Stimulated activated CD4-positive, alpha-beta T cell treated with anti-CD3 and anti-CD28 coated beads, Interleukin-4, amount 100 ng/mL, for 48 hours (primary cell): Measurements from ENCODE around the gene HK3.

Source experiments
- DNase-seq, 2 donors: peaks; one replicate each; pipeline ENCODE4 v3.0.0-alpha.2; 2020; ENCODE audit warnings: low read depth in 2 of 2

Gene HK3

DNA sequence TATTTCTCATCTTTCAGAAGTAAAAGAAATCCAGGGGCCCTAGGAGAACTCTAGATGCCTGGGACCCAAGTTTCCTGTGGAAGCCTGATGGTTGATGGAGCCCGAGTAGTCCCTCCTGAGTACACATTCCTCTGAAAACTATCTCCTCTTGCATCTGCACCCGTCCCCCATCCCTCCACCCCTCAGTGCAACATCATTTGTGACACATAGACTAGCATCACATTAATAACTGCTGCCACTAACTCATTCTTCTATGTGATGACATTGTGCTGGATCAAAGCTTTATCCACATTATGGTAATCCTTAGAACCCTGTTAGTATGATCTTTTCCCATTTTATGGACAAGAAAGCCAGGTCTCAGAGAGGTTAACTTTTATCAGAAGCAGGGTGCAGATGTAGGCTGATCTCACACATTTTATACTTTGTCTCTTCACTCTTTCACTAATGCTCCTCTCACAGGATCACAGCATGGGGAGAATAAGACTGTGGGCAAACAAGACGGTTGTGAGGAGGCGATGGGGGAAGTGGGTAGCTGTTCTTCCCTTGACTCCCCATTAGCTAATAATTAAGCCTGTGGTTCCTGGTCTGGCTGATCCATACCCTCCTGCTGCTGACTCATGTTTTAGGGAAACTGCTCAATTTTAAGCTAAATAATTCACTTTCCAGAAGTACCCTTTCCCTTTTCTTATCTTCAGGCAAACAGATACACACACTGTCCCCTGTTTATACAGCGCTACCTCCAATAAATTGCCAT is 3.9 kb upstream of the HK3 start:
- no peak for DNase-seq

DNA sequence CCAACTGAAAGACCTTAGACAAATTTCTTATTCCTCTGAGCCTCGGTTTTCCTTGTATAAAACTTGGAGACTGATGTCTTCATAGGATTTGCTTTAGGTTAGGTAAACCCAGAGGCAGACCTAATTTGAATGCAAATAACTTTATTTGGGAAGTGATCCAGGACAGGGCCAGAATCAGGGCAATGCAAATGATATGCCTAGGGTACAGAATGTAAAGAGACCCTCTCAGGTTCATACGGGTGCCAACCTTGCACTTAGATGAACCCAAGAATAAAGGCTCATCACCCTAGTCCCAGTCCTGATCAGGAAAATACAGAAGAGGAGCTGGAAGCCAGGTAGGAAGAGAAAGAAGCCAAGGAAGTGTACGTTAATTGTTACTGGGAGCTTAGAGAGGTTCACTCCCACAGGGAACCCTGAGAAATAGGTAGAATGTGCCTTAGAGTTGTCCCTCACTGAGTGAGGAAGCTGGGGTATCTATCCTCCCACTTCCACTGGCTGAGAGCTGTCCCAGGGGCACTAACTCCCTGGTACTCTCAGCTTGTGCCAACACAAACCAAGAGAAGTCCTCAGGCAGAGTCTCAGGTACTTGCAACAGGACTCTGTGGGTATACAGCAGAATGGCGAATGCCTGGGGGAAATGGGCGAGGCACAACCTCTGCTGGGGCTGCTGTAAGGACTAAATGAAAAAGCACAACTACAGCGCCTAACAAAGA is 3.1 kb upstream of the HK3 start:
- no peak for DNase-seq

DNA sequence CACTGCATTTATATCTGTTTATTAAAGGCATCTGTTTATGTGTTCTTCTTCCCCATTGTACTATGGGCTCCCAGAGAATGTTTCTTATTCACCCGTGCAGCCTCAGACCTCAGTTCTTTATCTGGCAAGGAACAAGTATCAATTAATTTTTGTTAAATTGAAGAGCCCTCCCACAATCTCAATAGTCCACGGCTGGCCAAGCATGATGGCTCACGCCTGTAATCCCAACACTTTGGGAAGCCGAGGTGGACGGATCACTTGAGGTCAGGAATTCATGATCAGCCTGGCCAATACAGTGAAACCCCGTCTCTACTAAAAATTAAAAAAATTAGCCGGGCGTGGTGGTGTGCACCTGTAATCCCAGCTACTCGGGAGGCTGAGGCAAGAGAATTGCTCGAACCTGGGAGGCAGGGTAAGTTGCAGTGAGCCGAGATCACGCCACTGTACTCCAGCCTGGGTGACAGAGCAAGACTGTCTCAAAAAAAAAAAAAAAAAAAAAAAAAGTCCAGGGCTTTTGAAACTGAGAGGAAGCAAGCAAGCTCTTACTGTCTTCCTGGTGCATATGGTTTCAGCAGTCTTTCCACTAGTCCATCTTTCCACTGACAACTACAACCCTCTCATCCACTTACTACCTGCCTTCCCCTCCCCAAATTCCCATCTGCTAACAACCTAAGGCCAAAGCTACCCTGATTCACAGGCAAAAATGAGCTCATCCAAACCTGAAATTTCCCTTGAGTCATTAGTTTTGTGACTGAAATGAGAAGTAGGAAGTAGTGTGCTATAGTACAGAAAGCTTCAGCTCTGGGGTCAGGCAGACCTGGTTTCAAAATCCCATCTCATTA is 2.3 kb upstream of the HK3 start:
- DNase-seq: peak in 1 of 2 donors; percentile 20

DNA sequence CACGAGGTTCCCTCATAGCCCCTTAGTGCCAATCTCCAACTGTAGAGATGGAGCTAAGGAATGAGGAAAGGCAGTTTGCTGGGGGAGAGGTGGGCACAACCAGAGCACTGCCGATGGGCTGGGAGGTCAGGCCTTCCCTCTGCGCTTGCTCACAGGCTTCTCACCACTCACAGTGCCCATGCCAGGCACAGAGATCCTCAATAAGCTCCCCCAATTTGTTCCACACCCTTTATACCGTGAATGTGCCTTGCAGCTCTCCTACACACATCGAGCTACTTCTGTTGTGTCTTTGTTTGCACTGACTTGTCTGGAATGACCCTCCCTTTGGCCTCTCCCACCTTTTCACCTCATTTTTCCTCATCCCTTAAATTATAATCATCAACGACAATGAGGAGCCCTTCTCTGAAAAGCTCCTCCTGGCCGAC is 1.6 kb upstream of the HK3 start:
- no peak for DNase-seq

DNA sequence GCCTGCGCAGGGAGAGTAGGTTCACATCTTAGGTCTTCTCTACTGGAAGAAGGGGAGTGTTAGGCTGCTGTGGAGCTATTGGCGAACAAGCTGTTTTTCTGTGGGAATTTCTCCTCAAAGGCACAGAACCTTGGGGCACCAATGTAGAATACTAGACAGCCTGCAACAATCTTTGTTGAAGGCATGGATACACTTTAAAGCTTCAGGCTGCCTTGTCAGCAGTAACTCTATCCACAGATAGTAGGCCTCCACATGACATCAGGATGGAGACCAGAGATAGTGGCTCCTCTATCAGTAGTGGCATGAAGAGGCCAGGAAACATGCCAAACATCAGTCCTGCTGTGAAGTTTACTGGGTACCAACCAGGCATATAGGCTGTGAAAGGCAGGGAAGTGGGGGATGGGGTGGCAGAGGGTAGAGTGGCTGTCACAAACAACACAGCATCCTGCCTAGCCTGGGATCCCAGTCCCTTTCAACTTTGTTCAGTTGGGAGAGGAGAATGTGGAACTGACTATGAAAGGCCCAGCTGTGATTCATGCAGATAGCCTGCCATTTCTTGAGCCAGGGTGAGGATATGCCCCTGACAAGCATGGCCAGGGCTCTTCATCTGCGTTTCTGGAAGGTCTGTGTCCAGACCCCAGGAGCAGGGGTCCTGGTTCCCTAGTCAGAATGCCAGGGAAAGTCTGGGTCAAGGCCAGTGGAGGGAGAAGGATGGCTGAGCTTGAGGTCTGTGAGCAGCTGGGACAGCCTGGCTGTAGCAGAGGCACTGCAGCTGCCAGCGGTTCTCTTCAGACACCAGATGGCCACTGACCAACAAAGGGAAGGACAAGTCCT is 1.0 kb upstream of the HK3 start:
- DNase-seq: no peak

DNA sequence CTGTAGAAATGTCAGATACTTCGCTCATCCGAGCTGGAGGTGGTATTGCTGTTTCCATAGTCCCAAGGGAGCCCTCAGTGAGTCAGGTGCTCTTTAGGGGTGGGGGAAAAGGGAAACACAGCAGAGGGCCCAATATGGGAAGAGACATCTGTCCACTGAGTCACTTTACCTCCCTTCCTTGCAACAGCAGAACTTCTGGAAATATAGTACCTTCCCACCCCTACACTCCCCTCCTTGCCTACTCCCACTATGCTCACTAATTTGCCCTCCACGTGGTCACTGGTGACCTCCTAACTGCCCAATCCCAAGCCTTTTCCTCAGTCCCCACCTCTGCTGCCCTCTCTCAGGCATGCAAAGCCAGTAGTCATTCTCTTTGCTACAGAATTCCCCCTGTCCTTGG is 1.9 kb downstream of the HK3 start:
- no peak for DNase-seq

DNA sequence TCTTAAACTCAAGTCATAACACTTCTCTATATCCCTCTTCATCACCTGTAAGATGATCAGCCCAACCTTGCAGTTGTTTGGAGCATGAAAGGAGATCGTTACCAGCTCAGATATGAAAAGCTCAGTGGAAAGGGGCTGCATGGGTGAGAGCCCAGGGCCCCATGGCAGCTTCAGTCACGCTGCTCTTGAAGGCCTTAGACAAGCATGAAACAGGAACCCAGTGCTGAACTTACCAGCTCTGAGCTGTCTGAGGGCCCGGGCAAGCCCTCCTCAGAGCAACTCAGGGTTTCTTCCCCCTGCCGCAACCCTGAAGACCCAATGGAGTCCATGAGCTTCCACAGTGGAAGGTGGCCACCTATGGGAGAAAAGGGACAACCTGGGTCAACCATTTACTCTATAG is 3.3 kb downstream of the HK3 start:
- no peak for DNase-seq

DNA sequence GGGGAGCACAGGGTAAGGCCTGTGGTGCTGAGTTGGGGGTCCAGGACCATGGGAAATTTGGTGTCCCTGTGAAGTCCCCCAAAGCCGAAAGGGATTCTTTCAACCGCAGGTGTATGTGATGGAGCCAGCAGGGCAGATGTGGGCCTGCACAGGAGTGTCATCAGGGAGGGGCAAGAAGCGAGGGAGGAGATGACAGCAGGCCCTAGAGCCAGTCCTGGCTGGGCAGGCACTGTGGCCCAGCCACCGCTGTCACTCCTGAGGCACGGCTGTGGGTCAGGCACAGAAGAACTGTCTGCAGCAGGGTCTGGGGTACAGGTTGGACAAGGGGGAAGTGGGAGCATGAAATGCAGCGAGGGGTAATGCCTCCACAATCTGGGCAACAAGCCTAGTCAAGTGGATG is 4.8 kb downstream of the HK3 start:
- DNase-seq: no peak

DNA sequence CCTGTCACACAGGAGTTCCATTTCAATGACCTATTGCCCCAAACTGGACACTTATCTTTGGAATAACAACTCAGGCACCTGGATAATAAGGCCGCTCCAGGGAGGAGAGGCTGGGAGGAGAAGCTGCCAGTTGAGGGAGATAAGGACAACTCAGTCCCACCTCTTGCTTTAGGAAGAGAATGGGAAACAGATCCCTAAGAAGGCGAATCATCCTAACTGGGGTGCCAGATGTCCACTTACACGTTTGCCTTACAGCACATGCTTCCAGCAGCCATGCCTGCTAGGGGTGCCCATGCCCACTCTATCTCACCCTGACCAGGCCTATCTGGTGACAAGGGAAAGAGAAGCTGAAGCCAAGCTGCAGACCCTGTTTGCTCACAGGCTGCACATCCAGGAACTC is 6.5 kb downstream of the HK3 start:
- no peak for DNase-seq

DNA sequence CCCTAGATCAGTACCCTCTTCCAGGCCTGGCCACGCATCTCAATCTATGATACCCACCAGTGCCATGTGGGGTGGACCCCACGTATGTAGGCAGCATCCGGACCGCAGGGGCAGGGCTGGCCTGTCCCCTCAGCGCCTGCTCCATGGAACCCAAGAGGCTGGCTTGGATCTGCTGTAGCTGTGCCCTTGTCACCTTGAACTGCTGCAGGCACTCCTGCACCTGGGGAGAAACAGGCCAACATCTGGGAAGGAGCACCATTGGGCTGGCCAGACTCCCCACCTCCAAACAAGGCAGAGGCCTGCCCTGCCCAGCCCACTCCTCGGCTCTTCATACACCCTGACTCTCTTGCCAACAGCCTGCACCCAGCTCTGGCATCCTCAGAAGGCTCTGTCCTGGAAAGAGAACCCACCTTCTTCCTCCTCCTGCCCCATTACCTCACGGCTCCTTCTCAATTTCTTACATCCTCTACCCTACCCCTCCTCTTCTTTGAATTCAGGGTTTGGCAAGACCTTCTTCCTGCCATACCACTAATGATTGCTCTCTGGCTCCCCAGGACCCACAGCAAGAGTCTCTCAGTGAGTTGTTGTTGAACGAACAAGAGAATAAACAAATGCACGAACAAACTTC is 7.7 kb downstream of the HK3 start:
- no peak for DNase-seq

DNA sequence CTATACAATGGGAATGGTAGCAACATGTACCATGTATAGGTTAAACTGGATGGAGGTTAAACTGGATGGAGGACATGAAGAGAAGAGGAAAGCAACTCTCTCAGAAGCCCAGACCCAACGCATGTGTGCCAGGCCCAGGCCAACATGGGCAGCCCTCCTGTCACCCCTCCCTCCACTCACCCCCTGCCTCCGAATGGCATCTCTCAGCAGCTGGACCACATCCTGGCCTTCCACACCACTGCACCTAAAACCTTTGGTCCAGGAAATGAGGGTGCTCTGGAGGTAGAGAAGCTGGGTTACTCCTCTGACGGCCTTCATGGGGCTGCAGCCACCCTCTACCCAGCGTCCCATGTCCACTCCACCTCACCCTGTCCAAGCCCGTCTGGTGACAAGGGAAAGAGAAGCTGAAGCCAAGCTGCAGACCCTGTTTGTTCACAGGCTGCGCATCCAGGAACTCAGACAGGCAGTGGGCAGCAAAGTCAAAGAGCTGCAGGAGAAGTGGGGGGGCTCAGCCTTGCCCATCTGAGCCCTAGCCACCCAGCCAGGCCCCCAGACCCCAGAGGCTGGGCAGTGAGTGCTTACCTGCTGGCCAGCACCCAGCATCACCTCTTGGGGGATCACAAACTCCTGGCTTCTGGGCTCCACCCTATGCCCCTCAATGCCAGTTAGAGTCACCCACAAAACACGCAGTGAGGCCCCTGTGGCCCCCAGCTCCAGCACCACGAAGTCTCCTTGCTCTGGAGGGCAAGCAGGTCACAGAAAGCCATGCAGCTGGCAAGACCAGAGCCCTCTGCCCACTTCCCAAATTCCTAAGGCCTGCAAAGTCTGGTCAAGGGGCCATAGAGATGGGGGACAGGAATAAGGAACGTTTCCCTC is 8.5 kb downstream of the HK3 start:
- DNase-seq: no peak

DNA sequence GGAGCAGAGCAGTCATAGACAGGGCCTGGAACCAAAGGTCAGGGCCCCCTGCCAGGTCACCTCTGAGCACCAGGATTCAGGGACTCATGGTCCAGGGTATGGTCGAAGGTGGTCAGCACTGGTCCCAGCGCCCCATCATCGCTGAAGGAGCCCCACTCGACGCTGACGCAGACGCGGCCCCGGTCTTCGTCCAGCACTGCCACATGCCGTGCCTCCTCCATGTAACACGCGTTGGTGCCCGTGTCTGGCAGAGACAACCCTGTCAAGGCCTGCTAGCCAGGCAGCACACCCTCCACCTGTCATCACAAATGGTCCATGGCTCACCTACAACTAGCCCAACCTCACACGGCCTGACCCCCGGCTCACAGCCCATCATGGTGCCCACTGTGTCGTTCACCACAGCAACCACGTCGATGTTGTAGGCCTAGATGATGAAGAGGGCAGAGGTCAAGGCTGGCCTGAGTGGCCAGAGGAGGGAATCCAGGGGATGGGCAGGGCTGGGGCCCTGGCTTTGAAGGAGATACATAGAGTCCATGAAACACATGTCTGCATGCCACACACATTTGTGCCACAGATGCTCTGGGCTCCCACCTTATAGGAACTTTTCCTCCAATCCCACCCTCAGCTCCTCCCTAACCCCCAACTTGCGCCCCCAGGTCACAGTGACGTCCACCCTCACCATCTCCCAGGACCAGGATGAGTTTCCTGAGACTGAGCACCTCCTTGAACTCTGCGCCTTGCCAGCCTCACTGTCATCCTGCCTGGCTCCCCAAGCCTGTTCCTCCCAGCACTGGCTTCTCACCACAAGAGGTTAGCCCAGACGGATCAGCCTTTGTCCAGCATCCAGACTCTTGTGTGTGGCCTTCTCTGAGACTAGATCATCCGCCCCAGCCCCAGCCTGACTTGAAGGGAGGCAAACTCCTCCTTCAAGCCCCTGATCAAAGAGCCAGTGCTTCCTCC is 9.5 kb downstream of the HK3 start:
- no peak for DNase-seq

DNA sequence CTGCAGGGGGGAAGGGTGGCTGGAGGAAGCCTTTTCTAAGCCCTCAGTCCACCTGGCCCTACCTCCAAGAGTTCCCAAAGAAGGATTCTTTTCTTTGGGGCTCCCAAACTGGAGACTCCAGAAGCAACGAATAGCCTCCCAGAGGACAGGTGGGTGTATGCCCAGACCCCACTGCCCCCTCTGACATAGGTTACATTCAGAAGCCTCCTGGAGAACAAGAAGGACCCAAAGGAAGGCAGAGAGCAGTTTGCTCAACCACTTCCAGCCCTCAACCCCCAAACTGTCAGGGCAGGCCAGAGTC is 10.3 kb downstream of the HK3 start:
- DNase-seq: no peak

DNA sequence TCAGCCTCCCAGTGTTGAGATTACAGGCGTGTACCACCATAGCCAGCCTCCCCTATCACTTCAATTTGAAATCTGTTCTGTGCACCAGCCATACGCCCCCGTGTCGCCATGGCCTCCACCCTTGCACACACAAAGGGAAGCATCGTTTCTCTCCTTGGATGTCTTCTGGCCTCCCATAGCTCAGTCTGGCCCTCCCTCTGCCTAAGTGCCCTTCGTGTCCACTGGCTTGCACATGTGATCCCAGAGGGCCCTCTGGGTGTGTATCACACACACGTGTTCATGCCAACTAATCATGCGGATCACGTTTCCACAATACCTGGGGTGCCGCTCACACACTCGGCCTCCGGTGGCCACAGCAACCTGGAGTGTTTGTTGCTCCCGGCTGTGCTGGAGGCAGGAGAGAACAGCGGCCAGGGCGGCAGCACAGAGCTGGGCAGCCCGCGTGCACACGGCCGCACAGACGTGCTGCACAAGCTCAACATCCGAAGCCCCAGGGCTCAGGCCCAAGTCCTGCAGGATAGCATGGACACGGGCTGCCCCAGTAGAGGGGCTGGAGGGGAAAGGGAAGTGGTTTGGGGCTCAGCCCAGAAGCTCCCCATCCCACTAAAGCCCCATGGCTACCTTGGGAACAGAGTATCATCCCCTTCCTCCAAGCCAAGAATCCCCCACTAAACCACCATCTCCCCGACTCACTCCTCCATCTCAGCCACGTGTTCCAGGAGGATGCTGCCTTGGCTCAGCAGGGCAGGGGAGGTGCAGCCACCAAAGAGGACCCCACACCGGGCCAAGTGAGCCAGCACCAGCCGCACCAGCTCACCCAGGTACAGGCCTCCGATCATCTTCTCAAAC is 10.9 kb downstream of the HK3 start:
- no peak for DNase-seq

DNA sequence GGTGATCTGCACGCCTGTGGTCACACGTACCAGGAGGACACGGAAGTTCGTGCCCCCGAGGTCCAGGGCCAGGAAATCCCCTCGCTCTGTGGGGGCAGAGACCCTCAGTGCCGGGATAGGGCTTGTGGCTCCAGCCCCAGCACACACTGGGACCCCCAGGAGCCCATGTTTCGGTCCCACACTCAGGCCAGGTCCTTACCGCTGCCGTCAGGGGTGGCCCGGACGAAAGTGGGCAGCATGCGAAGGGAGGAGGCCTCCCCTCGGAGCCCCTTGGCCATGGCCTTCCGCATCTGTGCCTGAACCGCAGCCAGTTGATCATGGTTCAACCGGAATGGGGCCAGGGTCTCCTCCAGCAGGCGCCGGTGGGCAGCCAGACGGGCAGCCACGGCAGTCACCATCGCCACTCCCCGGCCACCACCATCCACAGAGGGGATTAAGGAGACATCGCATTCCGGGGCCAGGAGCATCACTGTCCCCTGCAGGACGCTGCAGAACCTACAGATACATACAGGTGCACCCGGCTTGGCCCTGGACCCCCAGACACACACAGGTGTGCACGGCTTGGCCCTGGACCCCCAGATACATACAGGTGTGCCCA is 11.8 kb downstream of the HK3 start:
- DNase-seq: no peak

DNA sequence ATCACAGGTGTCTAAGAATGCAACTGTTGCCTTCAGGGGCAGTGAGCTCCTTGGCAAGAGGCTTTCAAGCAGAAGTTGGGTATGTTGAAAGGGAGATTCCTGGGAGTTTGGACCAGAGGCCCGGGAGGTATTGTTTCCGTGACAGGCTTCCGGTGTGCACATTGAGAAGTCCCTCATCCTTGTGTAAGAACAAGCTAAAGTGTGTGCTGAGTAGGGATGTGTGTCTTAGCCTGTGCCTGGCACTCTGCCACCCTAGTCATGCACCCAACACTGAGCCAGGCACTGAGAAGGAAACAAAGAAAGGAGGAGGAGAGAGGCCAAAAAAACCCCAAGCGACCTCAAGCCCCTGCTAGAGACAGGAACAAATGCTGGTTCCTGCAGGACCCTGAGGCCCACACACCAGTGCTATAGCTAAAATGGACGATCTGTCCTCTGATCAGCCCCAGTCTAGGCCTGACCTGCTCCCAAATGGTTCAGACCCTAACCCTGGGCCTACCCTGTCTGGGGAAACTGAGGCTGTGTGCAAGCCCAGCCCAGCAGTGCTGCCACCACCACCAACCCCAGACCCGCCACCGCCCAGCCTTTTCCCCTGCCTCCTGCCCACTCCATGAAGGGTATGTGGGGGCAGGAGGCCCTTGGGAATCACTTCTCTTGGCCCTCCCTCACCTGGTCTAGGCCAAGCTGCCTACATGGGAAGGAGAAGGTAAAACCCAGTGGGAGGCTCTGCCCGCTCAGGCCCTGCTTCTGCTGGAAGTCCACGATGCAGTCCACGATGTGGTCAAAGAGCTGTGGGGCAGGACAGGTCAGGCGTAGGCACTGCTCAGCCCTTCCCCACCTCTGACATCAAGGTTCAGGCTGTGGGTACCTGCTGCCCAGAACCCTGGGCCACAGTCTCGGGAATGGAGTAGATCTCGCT is 12.6 kb downstream of the HK3 start:
- DNase-seq: no peak

DNA sequence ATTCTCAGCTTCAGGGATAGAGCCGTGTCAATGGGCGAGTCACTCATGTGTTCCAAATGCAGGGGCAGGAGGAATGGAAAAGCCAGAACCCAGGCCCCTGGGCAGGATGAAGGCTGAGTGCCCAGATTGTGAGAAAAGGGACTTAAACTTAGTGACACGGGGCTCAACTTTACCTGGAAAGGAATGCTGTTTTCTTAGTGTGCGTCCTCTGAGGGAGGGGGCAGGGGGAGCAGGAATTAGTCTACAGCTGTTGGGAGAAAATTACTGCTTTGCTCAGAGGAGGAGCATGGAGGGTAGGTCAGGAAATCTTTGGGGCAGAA is 14.6 kb downstream of the HK3 start:
- DNase-seq: no peak
